ENCODE measurements around the gene GRM4. TPM values are rescaled to one million over a fixed set of nuclear protein-coding genes. Genes with fewer than 3 reads are reported as not detected.

GRM4 gene
- total and polyA plus RNA-seq, 2 experiments from 2014 or later, result 0.10 to 0.22 TPM

DNA sequence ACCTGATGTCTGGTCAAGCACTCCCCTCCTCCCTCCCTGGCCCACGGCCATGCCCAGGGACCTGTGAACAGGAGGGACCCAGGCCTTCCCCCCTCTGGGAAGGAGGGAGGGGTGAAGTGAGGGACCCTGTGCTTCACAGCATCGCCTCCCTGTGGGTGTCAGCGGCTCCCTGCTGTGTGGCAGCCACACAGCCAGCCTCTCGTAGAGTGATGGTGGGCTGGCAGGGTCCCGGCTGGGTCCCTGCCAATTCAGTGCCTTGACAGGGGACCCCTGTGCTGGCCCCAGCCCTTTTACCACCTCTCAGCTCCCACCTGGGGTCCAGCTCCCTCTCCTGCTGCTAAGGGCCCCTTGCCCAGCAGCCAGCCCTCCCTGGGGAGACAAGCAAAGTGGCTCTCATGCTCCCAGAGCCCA lies 31.3 kb upstream of the GRM4 start:
- 53% methylated on average over 5 of the region's 5 CpGs for whole genome bisulfite sequencing, 2 experiments (ENCODE audit: low coverage in 1 of 2, low lambda C conversion rate in 2 of 2, missing lambda C conversion rate in 2 of 2)
- H3K27ac ChIP-seq, result no peak overlapping the region
- no peaks in the 10 kb centered on the region for H3K4me1 ChIP-seq (ENCODE audit: insufficient read depth)
- H3F3A ChIP-seq (ENCODE audit: insufficient read depth), result no peaks in the 10 kb centered on the region
- H3K9me3 ChIP-seq (ENCODE audit: low read depth), result no peaks in the 10 kb centered on the region
- no peak for DNase-seq
- H3K36me3 ChIP-seq (ENCODE audit: low read depth), result no peaks in the 10 kb centered on the region
- no peaks in the 10 kb centered on the region for H4K20me1 ChIP-seq (ENCODE audit: insufficient read depth)
- in situ Hi-C loops (cut with MboI), result loop anchor here (10.0 kb wide), 1 partner anchor 428 kb away; no protein-coding TSS in a partner anchor
- TF ChIP-seq EZH2phosphoT487 (IDR thresholded peaks at IDR 0.05; ENCODE audit: insufficient read depth, low read depth) (no peak), EZH2 (IDR thresholded peaks at IDR 0.05; ENCODE audit: insufficient read depth, poor library complexity, severe bottlenecking) (no peak)
- no peaks in the 10 kb centered on the region for H3K79me2 ChIP-seq (ENCODE audit: insufficient read depth)
- no peak overlapping the region for H2AFZ ChIP-seq
- no peak overlapping the region for H3K4me3 ChIP-seq
- H3K9me2 ChIP-seq (ENCODE audit: insufficient read depth), result no peaks in the 10 kb centered on the region
- no peak overlapping the region for H3K4me2 ChIP-seq (ENCODE audit: unreplicated experiment)
- no peaks in the 10 kb centered on the region for H3K27me3 ChIP-seq (replicated peaks; ENCODE audit: insufficient read depth)
- no peak overlapping the region for H3K9ac ChIP-seq

- Histone ChIP-seq H3K27me3 (replicated peaks; ENCODE audit: insufficient read depth) (no peaks in the 10 kb centered on the region), H3K9me3 (ENCODE audit: low read depth) (no peaks in the 10 kb centered on the region), H3K9me2 (ENCODE audit: insufficient read depth) (no peaks in the 10 kb centered on the region), H3K36me3 (ENCODE audit: low read depth) (no peaks in the 10 kb centered on the region), H3K4me1 (ENCODE audit: insufficient read depth) (no peaks in the 10 kb centered on the region), H2AFZ (no peak overlapping the region), H3K4me3 (no peak overlapping the region), H3K9ac (no peak overlapping the region), H3K79me2 (ENCODE audit: insufficient read depth) (no peaks in the 10 kb centered on the region), H4K20me1 (ENCODE audit: insufficient read depth) (no peaks in the 10 kb centered on the region), H3K27ac (no peak overlapping the region), H3K4me2 (ENCODE audit: unreplicated experiment) (no peak overlapping the region), H3F3A (ENCODE audit: insufficient read depth) (no peaks in the 10 kb centered on the region)
- in situ Hi-C loops (cut with MboI), result loop anchor here (10.0 kb wide), 1 partner anchor 428 kb away; no protein-coding TSS in a partner anchor
- TF ChIP-seq EZH2phosphoT487 (IDR thresholded peaks at IDR 0.05; ENCODE audit: insufficient read depth, low read depth) (no peak), EZH2 (IDR thresholded peaks at IDR 0.05; ENCODE audit: insufficient read depth, poor library complexity, severe bottlenecking) (no peak)
- WGBS, 2 experiments (ENCODE audit: low coverage in 1 of 2, low lambda C conversion rate in 2 of 2, missing lambda C conversion rate in 2 of 2), result 73 to 75% methylated on average over 9 of the region's 9 CpGs
- no peak for DNase-seq
These were observed 30.6 kb upstream of the GRM4 start for GRCh38 chr6:34176261-34177031.

GRCh38 chr6:34174846-34175399 lies 29.0 kb upstream of the GRM4 start:
- Histone ChIP-seq H2AFZ (no peak overlapping the region), H3K4me1 (ENCODE audit: insufficient read depth) (no peaks in the 10 kb centered on the region), H3K27me3 (replicated peaks; ENCODE audit: insufficient read depth) (no peaks in the 10 kb centered on the region), H4K20me1 (ENCODE audit: insufficient read depth) (no peaks in the 10 kb centered on the region), H3K4me3 (no peak overlapping the region), H3K36me3 (ENCODE audit: low read depth) (no peaks in the 10 kb centered on the region), H3K4me2 (ENCODE audit: unreplicated experiment) (no peak overlapping the region), H3K9ac (no peak overlapping the region), H3K9me3 (ENCODE audit: low read depth) (no peaks in the 10 kb centered on the region), H3K27ac (no peak overlapping the region), H3K9me2 (ENCODE audit: insufficient read depth) (no peaks in the 10 kb centered on the region), H3F3A (ENCODE audit: insufficient read depth) (no peaks in the 10 kb centered on the region), H3K79me2 (ENCODE audit: insufficient read depth) (no peaks in the 10 kb centered on the region)
- no peak for DNase-seq
- TF ChIP-seq EZH2 (IDR thresholded peaks at IDR 0.05; ENCODE audit: insufficient read depth, poor library complexity, severe bottlenecking), result no peak
- TF ChIP-seq EZH2phosphoT487 (IDR thresholded peaks at IDR 0.05; ENCODE audit: insufficient read depth, low read depth), result no peak
- 87 to 95% methylated on average over 3 of the region's 3 CpGs for whole genome bisulfite sequencing, 2 experiments (ENCODE audit: low coverage in 1 of 2, low lambda C conversion rate in 2 of 2, missing lambda C conversion rate in 2 of 2)
- in situ Hi-C loops (cut with MboI), result loop anchor here (10.0 kb wide), 1 partner anchor 430 kb away; no protein-coding TSS in a partner anchor

GRCh38 chr6:34172961-34173775 lies 27.3 kb upstream of the GRM4 start:
- no peaks in the 10 kb centered on the region for H3K27me3 ChIP-seq (replicated peaks; ENCODE audit: insufficient read depth)
- H3K79me2 ChIP-seq (ENCODE audit: insufficient read depth), result no peaks in the 10 kb centered on the region
- no peak overlapping the region for H2AFZ ChIP-seq
- no peak overlapping the region for H3K4me3 ChIP-seq
- in situ Hi-C loops (cut with MboI), result loop anchor here (10.0 kb wide), 1 partner anchor 432 kb away; no protein-coding TSS in a partner anchor
- no peak for DNase-seq
- no peak overlapping the region for H3K9ac ChIP-seq
- no peaks in the 10 kb centered on the region for H3K9me3 ChIP-seq (ENCODE audit: low read depth)
- H4K20me1 ChIP-seq (ENCODE audit: insufficient read depth), result no peaks in the 10 kb centered on the region
- H3K27ac ChIP-seq, result no peak overlapping the region
- no peaks in the 10 kb centered on the region for H3K4me1 ChIP-seq (ENCODE audit: insufficient read depth)
- no peaks in the 10 kb centered on the region for H3K9me2 ChIP-seq (ENCODE audit: insufficient read depth)
- TF ChIP-seq EZH2phosphoT487 (IDR thresholded peaks at IDR 0.05; ENCODE audit: insufficient read depth, low read depth), result no peak
- no peak for TF ChIP-seq EZH2 (IDR thresholded peaks at IDR 0.05; ENCODE audit: insufficient read depth, poor library complexity, severe bottlenecking)
- no peaks in the 10 kb centered on the region for H3F3A ChIP-seq (ENCODE audit: insufficient read depth)
- H3K36me3 ChIP-seq (ENCODE audit: low read depth), result no peaks in the 10 kb centered on the region
- WGBS, 2 experiments (ENCODE audit: low coverage in 1 of 2, low lambda C conversion rate in 2 of 2, missing lambda C conversion rate in 2 of 2), result 72 to 84% methylated on average over 8 to 9 of the region's 9 CpGs
- no peak overlapping the region for H3K4me2 ChIP-seq (ENCODE audit: unreplicated experiment)
